Measurements from ENCODE around the gene CCDC63. TPM values are rescaled to one million over a fixed set of nuclear protein-coding genes. Genes with fewer than 3 reads are reported as not detected.

Gene CCDC63
- polyA plus RNA-seq, 2 donors = not detected

- no peak overlapping the region for H3K27ac ChIP-seq (ENCODE audit: low read depth in 2 of 2, low read length in 1 of 2)
- no peaks in the 10 kb centered on the region for H3K27me3 ChIP-seq (ENCODE audit: control insufficient read depth in 1 of 2, insufficient read depth in 2 of 2, low read length in 2 of 2)
- no peaks in the 10 kb centered on the region for H3K4me1 ChIP-seq (ENCODE audit: control insufficient read depth in 2 of 2, insufficient read depth in 2 of 2, low read length in 1 of 2)
- H3K4me3 ChIP-seq (ENCODE audit: low read depth in 1 of 2, low read length in 2 of 2) = no peak overlapping the region
- H3K9me3 ChIP-seq (ENCODE audit: control insufficient read depth in 2 of 2, insufficient read depth in 1 of 2, low read depth in 1 of 2, low read length in 1 of 2) = no peaks in the 10 kb centered on the region
- H3K36me3 ChIP-seq (ENCODE audit: control insufficient read depth in 2 of 2, insufficient read depth in 2 of 2, low read length in 1 of 2) = no peaks in the 10 kb centered on the region
- 60 to 67% methylated on average over 3 of the region's 3 CpGs for WGBS, 2 donors
These were observed 22.2 kb downstream of the CCDC63 start for GRCh38 chr12:110869026-110869425.

- 86 to 90% methylated on average over 5 of the region's 5 CpGs for WGBS, 2 donors
- H3K4me3 ChIP-seq (ENCODE audit: low read depth in 1 of 2, low read length in 2 of 2) = no peak overlapping the region
- H3K9me3 ChIP-seq (ENCODE audit: control insufficient read depth in 2 of 2, insufficient read depth in 1 of 2, low read depth in 1 of 2, low read length in 1 of 2) = no peaks in the 10 kb centered on the region
- H3K4me1 ChIP-seq (ENCODE audit: control insufficient read depth in 2 of 2, insufficient read depth in 2 of 2, low read length in 1 of 2) = no peaks in the 10 kb centered on the region
- H3K27ac ChIP-seq (ENCODE audit: low read depth in 2 of 2, low read length in 1 of 2) = no peak overlapping the region
- no peaks in the 10 kb centered on the region for H3K27me3 ChIP-seq (ENCODE audit: control insufficient read depth in 1 of 2, insufficient read depth in 2 of 2, low read length in 2 of 2)
- H3K36me3 ChIP-seq (ENCODE audit: control insufficient read depth in 2 of 2, insufficient read depth in 2 of 2, low read length in 1 of 2) = no peaks in the 10 kb centered on the region
These were observed 23.0 kb downstream of the CCDC63 start for GRCh38 chr12:110869803-110870202.

DNA sequence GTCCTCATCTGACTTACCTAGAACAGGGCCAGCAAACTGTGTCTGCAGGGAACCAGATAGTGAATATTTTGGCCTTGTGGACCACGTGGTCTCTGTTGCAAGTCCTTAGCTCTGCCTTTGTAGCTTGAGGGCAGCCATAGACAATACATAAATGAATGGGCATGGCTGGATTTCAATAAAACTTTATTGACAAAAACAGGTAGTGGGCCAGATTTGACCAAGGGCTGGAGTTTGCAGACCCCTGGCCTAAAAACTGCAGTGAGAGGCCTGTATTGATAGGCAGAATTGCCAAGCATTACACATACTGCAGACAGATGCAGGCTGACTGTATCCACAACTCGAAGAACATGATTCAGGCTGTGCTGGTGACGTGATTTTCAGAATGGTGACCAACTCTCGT is 25.3 kb downstream of the CCDC63 start:
- Histone ChIP-seq H3K4me3 (ENCODE audit: low read depth in 1 of 2, low read length in 2 of 2) (no peak overlapping the region), H3K27me3 (ENCODE audit: control insufficient read depth in 1 of 2, insufficient read depth in 2 of 2, low read length in 2 of 2) (no peaks in the 10 kb centered on the region), H3K9me3 (ENCODE audit: control insufficient read depth in 2 of 2, insufficient read depth in 1 of 2, low read depth in 1 of 2, low read length in 1 of 2) (no peaks in the 10 kb centered on the region), H3K4me1 (ENCODE audit: control insufficient read depth in 2 of 2, insufficient read depth in 2 of 2, low read length in 1 of 2) (no peaks in the 10 kb centered on the region), H3K36me3 (ENCODE audit: control insufficient read depth in 2 of 2, insufficient read depth in 2 of 2, low read length in 1 of 2) (no peaks in the 10 kb centered on the region), H3K27ac (ENCODE audit: low read depth in 2 of 2, low read length in 1 of 2) (no peak overlapping the region)
- WGBS, 2 donors = 59 to 67% methylated on average over 4 of the region's 4 CpGs

DNA sequence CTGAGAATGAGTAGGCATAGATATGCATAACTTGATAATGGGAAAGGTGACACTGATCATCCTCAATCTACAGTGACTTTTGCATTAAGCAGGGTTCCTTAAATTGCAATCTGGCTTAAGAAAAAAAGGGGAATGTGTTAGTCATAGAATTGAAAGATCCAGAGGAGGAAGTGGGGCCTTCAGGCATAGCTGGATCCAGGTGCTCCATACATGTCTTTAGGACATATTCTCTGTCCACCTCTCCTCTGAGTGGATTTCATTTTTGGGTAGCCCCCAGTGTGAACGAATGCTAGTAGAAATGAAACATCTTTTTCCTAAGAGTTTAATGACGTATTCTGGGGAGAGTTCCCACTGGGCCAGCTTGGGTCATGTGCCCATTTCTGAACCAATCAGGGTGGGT is 27.6 kb downstream of the CCDC63 start:
- Histone ChIP-seq H3K36me3 (ENCODE audit: control insufficient read depth in 2 of 2, insufficient read depth in 2 of 2, low read length in 1 of 2) (no peaks in the 10 kb centered on the region), H3K27me3 (ENCODE audit: control insufficient read depth in 1 of 2, insufficient read depth in 2 of 2, low read length in 2 of 2) (no peaks in the 10 kb centered on the region), H3K9me3 (ENCODE audit: control insufficient read depth in 2 of 2, insufficient read depth in 1 of 2, low read depth in 1 of 2, low read length in 1 of 2) (no peaks in the 10 kb centered on the region), H3K4me1 (ENCODE audit: control insufficient read depth in 2 of 2, insufficient read depth in 2 of 2, low read length in 1 of 2) (no peaks in the 10 kb centered on the region), H3K4me3 (ENCODE audit: low read depth in 1 of 2, low read length in 2 of 2) (no peak overlapping the region), H3K27ac (ENCODE audit: low read depth in 2 of 2, low read length in 1 of 2) (no peak overlapping the region)
- WGBS, 2 donors = 83 to 86% methylated on average over 2 of the region's 2 CpGs

DNA sequence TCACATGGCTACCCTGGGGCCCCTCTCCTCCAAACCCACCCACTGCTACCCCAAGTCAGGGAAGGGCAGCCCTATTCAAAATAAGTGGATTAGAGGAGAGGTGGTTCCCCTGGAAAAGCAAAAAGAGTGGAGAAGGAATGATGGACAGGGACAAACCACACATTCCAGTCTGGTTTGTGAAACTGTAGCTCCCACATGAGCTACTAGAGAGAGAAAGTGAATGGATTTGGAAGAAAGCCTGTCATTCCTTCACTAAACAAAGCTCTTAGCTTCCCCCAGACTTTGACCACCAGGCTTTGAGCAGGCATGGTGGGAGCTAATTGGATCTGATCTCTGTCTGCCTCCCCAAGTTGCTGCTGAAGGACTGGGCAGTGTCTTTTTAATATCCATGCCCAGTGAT is 28.0 kb downstream of the CCDC63 start:
- Histone ChIP-seq H3K27ac (ENCODE audit: low read depth in 2 of 2, low read length in 1 of 2) (no peak overlapping the region), H3K27me3 (ENCODE audit: control insufficient read depth in 1 of 2, insufficient read depth in 2 of 2, low read length in 2 of 2) (no peaks in the 10 kb centered on the region), H3K4me1 (ENCODE audit: control insufficient read depth in 2 of 2, insufficient read depth in 2 of 2, low read length in 1 of 2) (no peaks in the 10 kb centered on the region), H3K4me3 (ENCODE audit: low read depth in 1 of 2, low read length in 2 of 2) (no peak overlapping the region), H3K9me3 (ENCODE audit: control insufficient read depth in 2 of 2, insufficient read depth in 1 of 2, low read depth in 1 of 2, low read length in 1 of 2) (no peaks in the 10 kb centered on the region), H3K36me3 (ENCODE audit: control insufficient read depth in 2 of 2, insufficient read depth in 2 of 2, low read length in 1 of 2) (no peaks in the 10 kb centered on the region)

DNA sequence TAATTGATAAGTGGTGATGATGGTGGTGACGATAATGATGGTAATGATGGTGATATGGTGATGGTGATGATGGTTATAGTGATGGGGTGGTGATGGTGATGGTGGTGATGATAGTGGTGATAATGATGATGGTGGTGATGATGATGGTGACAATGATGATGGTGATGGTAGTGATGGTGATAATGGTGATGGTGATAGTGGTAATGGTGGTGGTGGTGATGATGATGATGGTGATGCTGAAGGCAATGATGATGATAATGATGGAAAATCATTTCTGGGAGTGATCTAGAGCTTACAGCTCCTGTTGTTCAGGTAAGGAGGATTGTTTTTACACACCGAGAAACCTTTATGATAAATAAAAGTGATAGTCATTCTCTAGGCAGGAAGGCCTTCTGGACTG is 33.9 kb downstream of the CCDC63 start:
- Histone ChIP-seq H3K4me1 (ENCODE audit: control insufficient read depth in 2 of 2, insufficient read depth in 2 of 2, low read length in 1 of 2) (no peaks in the 10 kb centered on the region), H3K4me3 (ENCODE audit: low read depth in 1 of 2, low read length in 2 of 2) (no peak overlapping the region), H3K27me3 (ENCODE audit: control insufficient read depth in 1 of 2, insufficient read depth in 2 of 2, low read length in 2 of 2) (no peaks in the 10 kb centered on the region), H3K36me3 (ENCODE audit: control insufficient read depth in 2 of 2, insufficient read depth in 2 of 2, low read length in 1 of 2) (no peaks in the 10 kb centered on the region), H3K9me3 (ENCODE audit: control insufficient read depth in 2 of 2, insufficient read depth in 1 of 2, low read depth in 1 of 2, low read length in 1 of 2) (no peaks in the 10 kb centered on the region), H3K27ac (ENCODE audit: low read depth in 2 of 2, low read length in 1 of 2) (no peak overlapping the region)
- WGBS, 2 donors = 89% methylated on average over 2 of the region's 2 CpGs

DNA sequence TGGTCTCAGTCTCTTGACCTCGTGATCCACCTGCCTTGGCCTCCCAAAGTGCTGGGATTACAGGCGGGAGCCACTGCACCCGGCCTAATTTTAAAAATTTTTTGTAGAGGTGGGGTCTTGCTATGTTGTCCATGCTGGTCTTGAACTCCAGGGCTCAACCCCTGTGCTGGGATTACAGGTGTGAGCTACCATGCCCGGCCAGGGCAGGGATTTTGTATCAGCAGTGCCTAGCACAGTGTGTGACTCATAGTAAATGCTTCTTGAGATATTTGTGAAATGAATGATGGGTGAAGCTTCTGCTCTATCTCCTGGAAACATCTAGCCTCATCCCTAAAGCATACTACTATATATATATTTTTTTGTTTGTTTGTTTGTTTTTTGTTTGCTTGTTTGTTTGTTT is 36.5 kb downstream of the CCDC63 start:
- Histone ChIP-seq H3K9me3 (ENCODE audit: control insufficient read depth in 2 of 2, insufficient read depth in 1 of 2, low read depth in 1 of 2, low read length in 1 of 2) (no peaks in the 10 kb centered on the region), H3K4me1 (ENCODE audit: control insufficient read depth in 2 of 2, insufficient read depth in 2 of 2, low read length in 1 of 2) (no peaks in the 10 kb centered on the region), H3K4me3 (ENCODE audit: low read depth in 1 of 2, low read length in 2 of 2) (no peak overlapping the region), H3K27ac (ENCODE audit: low read depth in 2 of 2, low read length in 1 of 2) (no peak overlapping the region), H3K36me3 (ENCODE audit: control insufficient read depth in 2 of 2, insufficient read depth in 2 of 2, low read length in 1 of 2) (no peaks in the 10 kb centered on the region), H3K27me3 (ENCODE audit: control insufficient read depth in 1 of 2, insufficient read depth in 2 of 2, low read length in 2 of 2) (no peaks in the 10 kb centered on the region)
- WGBS, 2 donors = 90 to 93% methylated on average over 4 of the region's 4 CpGs

GRCh38 chr12:110885152-110885840 is 38.5 kb downstream of the CCDC63 start:
- Histone ChIP-seq H3K9me3 (ENCODE audit: control insufficient read depth in 2 of 2, insufficient read depth in 1 of 2, low read depth in 1 of 2, low read length in 1 of 2) (no peaks in the 10 kb centered on the region), H3K36me3 (ENCODE audit: control insufficient read depth in 2 of 2, insufficient read depth in 2 of 2, low read length in 1 of 2) (no peaks in the 10 kb centered on the region)
- 57 to 66% methylated on average over 6 of the region's 6 CpGs for WGBS, 2 donors

GRCh38 chr12:110888256-110888991 is 41.6 kb downstream of the CCDC63 start:
- Histone ChIP-seq H3K27me3 (ENCODE audit: control insufficient read depth in 1 of 2, insufficient read depth in 2 of 2, low read length in 2 of 2) (no peaks in the 10 kb centered on the region), H3K9me3 (ENCODE audit: control insufficient read depth in 2 of 2, insufficient read depth in 1 of 2, low read depth in 1 of 2, low read length in 1 of 2) (no peaks in the 10 kb centered on the region), H3K4me3 (ENCODE audit: low read depth in 1 of 2, low read length in 2 of 2) (no peak overlapping the region), H3K4me1 (ENCODE audit: control insufficient read depth in 2 of 2, insufficient read depth in 2 of 2, low read length in 1 of 2) (no peaks in the 10 kb centered on the region), H3K36me3 (ENCODE audit: control insufficient read depth in 2 of 2, insufficient read depth in 2 of 2, low read length in 1 of 2) (no peaks in the 10 kb centered on the region), H3K27ac (ENCODE audit: low read depth in 2 of 2, low read length in 1 of 2) (no peak overlapping the region)
- WGBS, 2 donors = 35 to 42% methylated on average over 4 to 5 of the region's 5 CpGs

More at GRCh38 chr12:110885152-110885840, 38.5 kb downstream of the CCDC63 start:
- H3K4me3 ChIP-seq (ENCODE audit: low read depth in 1 of 2, low read length in 2 of 2) = no peak overlapping the region
- H3K27me3 ChIP-seq (ENCODE audit: control insufficient read depth in 1 of 2, insufficient read depth in 2 of 2, low read length in 2 of 2) = no peaks in the 10 kb centered on the region
- H3K27ac ChIP-seq (ENCODE audit: low read depth in 2 of 2, low read length in 1 of 2) = no peak overlapping the region
- H3K4me1 ChIP-seq (ENCODE audit: control insufficient read depth in 2 of 2, insufficient read depth in 2 of 2, low read length in 1 of 2) = no peaks in the 10 kb centered on the region

GRCh38 chr12:110889361-110889760 is 42.6 kb downstream of the CCDC63 start:
- Histone ChIP-seq H3K9me3 (ENCODE audit: control insufficient read depth in 2 of 2, insufficient read depth in 1 of 2, low read depth in 1 of 2, low read length in 1 of 2) (no peaks in the 10 kb centered on the region), H3K27ac (ENCODE audit: low read depth in 2 of 2, low read length in 1 of 2) (no peak overlapping the region)
- 86% methylated on average over 12 of the region's 12 CpGs for WGBS, 2 donors

More at GRCh38 chr12:110889361-110889760, 42.6 kb downstream of the CCDC63 start:
- Histone ChIP-seq H3K4me1 (ENCODE audit: control insufficient read depth in 2 of 2, insufficient read depth in 2 of 2, low read length in 1 of 2) (no peaks in the 10 kb centered on the region), H3K4me3 (ENCODE audit: low read depth in 1 of 2, low read length in 2 of 2) (no peak overlapping the region), H3K27me3 (ENCODE audit: control insufficient read depth in 1 of 2, insufficient read depth in 2 of 2, low read length in 2 of 2) (no peaks in the 10 kb centered on the region), H3K36me3 (ENCODE audit: control insufficient read depth in 2 of 2, insufficient read depth in 2 of 2, low read length in 1 of 2) (no peaks in the 10 kb centered on the region)

Measured in esophagus (tissue), 2 donors.